B cell (primary cell): ENCODE results near the gene ZNF184. TPM values are rescaled to one million over a fixed set of nuclear protein-coding genes. Genes with fewer than 3 reads are reported as not detected.

ENCODE experiments used
- ATAC-seq: fragments of 200-7000 bp; cut with Tn5 transposase; one replicate; pipeline ENCODE4 v1.10.0; 2021; ENCODE audit warnings: low read depth, mild to moderate bottlenecking, moderate number of reproducible peaks, moderate library complexity
- CTCF ChIA-PET: fragments of 350-600 bp; sonication (Branson Sonifier 250); formaldehyde crosslinking; loops from one replicate; lab custom pipeline; 2021; ENCODE audit warnings: antibody characterized with exemption, inconsistent platforms; lab: Charles Lee
- POLR2A ChIA-PET: fragments of 350-600 bp; sonication (Branson Sonifier 250); formaldehyde crosslinking; loops from one replicate; lab custom pipeline; 2021; ENCODE audit warnings: antibody characterized with exemption; lab: Charles Lee
- DNase-seq: peaks from one replicate; pipeline ENCODE4 v3.0.0; 2013
- H2AFZ ChIP-seq: 2 replicates; pipeline ENCODE4 v1.6.1; 2012; ENCODE audit warnings: mild to moderate bottlenecking, low read depth, low read length; ENCODE audit not compliant: insufficient read depth, poor library complexity, severe bottlenecking
- H3K27ac ChIP-seq, 2 donors: 1 replicate in 1 of 2; 2 replicates in 1 of 2; pipeline ENCODE4 v1.5.1; 2012 to 2013; ENCODE audit warnings: low read length in 2 of 2, mild to moderate bottlenecking in 2 of 2, moderate library complexity in 1 of 2
- H3K27me3 ChIP-seq, 4 experiments: fragments of 200-600 bp in 1 of 4; sonication (generic) in 1 of 4; replicated peaks in 1 of 4; 1 replicate in 2 of 4; 2 replicates in 2 of 4; pipeline versions ENCODE4 v1.6.1 to v1.7.0; 2013 to 2016; ENCODE audit warnings: low read length in 3 of 4, mild to moderate bottlenecking in 2 of 4, mixed read lengths in 1 of 4, moderate library complexity in 1 of 4; ENCODE audit not compliant: insufficient read depth in 4 of 4, control insufficient read depth in 3 of 4; ENCODE audit errors: control extremely low read depth in 1 of 4
- H3K36me3 ChIP-seq, 2 experiments: replicated peaks in 1 of 2; 1 replicate in 1 of 2; 2 replicates in 1 of 2; pipeline versions ENCODE4 v1.6.1 to v1.7.1; 2013; ENCODE audit warnings: low read length in 1 of 2; ENCODE audit not compliant: insufficient read depth in 2 of 2, control insufficient read depth in 1 of 2; ENCODE audit errors: control extremely low read depth in 1 of 2, extremely low read depth in 1 of 2
- H3K4me1 ChIP-seq, 2 donors: fragments of 200-600 bp in 1 of 2; sonication (generic) in 1 of 2; 1 replicate in 1 of 2; 2 replicates in 1 of 2; pipeline versions ENCODE4 v1.5.1 to v1.6.1; 2013 to 2017; ENCODE audit warnings: low read length in 2 of 2; ENCODE audit not compliant: control insufficient read depth in 2 of 2, insufficient read depth in 2 of 2
- H3K4me2 ChIP-seq: replicated peaks from 2 replicates; pipeline ENCODE3; 2012; ENCODE audit warnings: mild to moderate bottlenecking, low read depth, low read length; ENCODE audit not compliant: poor library complexity, severe bottlenecking
- H3K4me3 ChIP-seq, 5 experiments: fragments of 200-600 bp in 1 of 5; sonication (generic) in 1 of 5; 1 replicate in 3 of 5; 2 replicates in 2 of 5; pipeline versions ENCODE4 v1.5.1 to v1.7.0; 2011 to 2016; ENCODE audit warnings: low read length in 4 of 5, mild to moderate bottlenecking in 4 of 5, low read depth in 2 of 5, control low read depth in 1 of 5, moderate library complexity in 1 of 5; ENCODE audit not compliant: insufficient read depth in 1 of 5; ENCODE audit errors: control extremely low read depth in 1 of 5, extremely low read depth in 1 of 5
- H3K79me2 ChIP-seq: fragments of 200-600 bp; sonication (generic); one replicate; pipeline ENCODE4 v1.6.0; 2016; ENCODE audit warnings: low read length; ENCODE audit not compliant: control insufficient read depth, insufficient read depth
- H3K9ac ChIP-seq: fragments of 200-600 bp; sonication (generic); 2 replicates; pipeline ENCODE4 v1.6.1; 2017; ENCODE audit warnings: mild to moderate bottlenecking, low read length, moderate library complexity
- H3K9me3 ChIP-seq, 3 donors: one replicate each; pipeline versions ENCODE4 v1.6.1 to v1.7.1; 2013; ENCODE audit warnings: low read length in 2 of 3; ENCODE audit not compliant: control insufficient read depth in 2 of 3, insufficient read depth in 1 of 3; ENCODE audit errors: control extremely low read depth in 1 of 3
- H4K20me1 ChIP-seq: 2 replicates; pipeline ENCODE4 v1.6.0; 2012; ENCODE audit warnings: mild to moderate bottlenecking, low read length; ENCODE audit not compliant: insufficient read depth, control insufficient read depth, poor library complexity, severe bottlenecking
- H3K27ac Mint-ChIP-seq: one replicate; pipeline ENCODE4 v1.8.0; 2021; ENCODE audit warnings: mixed read lengths
- H3K27me3 Mint-ChIP-seq: one replicate; pipeline ENCODE4 v1.8.0; 2021; ENCODE audit warnings: mixed read lengths
- H3K4me1 Mint-ChIP-seq: one replicate; pipeline ENCODE4 v1.8.0; 2021; ENCODE audit warnings: mixed read lengths
- H3K4me3 Mint-ChIP-seq: one replicate; pipeline ENCODE4 v1.8.0; 2021; ENCODE audit warnings: mixed read lengths
- H3K9me3 Mint-ChIP-seq: one replicate; pipeline ENCODE4 v1.8.0; 2022; ENCODE audit warnings: mixed read lengths; ENCODE audit not compliant: insufficient read depth
- CTCF ChIP-seq: fragments of 200-600 bp; IDR thresholded peaks from one replicate; pipeline ENCODE4 v1.8.0; 2022; ENCODE audit warnings: antibody characterized with exemption, mild to moderate bottlenecking
- EZH2 ChIP-seq: IDR thresholded peaks from 2 replicates; pipeline ENCODE4 v1.6.1; 2012; ENCODE audit warnings: borderline replicate concordance, low read depth, mild to moderate bottlenecking, moderate library complexity, low read length; ENCODE audit not compliant: insufficient read depth, poor library complexity, severe bottlenecking
- WGBS: methylation state at CpG from one replicate; pipeline ENCODE4 v1.1.5; 2013; ENCODE audit warnings: missing lambda C conversion rate; ENCODE audit not compliant: insufficient coverage; 5-methylcytosine and 5-hydroxymethylcytosine counted together
- intact Hi-C: fragments of 100-400 bp; cut with micrococcal nuclease; formaldehyde crosslinking; loops from one replicate; pipeline ENCODE4 v1.10.0; 2022
- polyA plus RNA-seq: library from polyadenylated mRNA; depleted of rRNA; stranded (reverse); fragments of >200 nt; gene quantifications from 2 replicates; pipeline ENCODE4 v1.2.3, GENCODE V29; 2012
- total RNA-seq, 2 donors: library from RNA; stranded (reverse); fragments of 120-200 nt in 1 of 2; gene quantifications; 1 replicate in 1 of 2; 2 replicates in 1 of 2; pipeline versions ENCODE4 v1.2.3 to v1.2.4, GENCODE V29; 2013 to 2022

Gene ZNF184
- total and polyA plus RNA-seq, 2 donors (not counting 1 experiment from before 2014, with no cell fraction given), result 3.7 to 11.8 TPM

GRCh38 chr6:27479319-27480182 lies 6.6 kb upstream of the ZNF184 start:
- Histone ChIP-seq H3K36me3 (no peaks in the 10 kb centered on the region), H3K9ac (peak overlapping the region; percentile 94), H3K9me3 (no peaks in the 10 kb centered on the region), H3K27me3 (no peaks in the 10 kb centered on the region), H3K79me2 (no peaks in the 10 kb centered on the region), H3K4me2 (peak overlapping the region; percentile 83), H2AFZ (peak overlapping the region; percentile 82), H3K4me3 (peak overlapping the region; percentile 88 to 97 (median 95)), H3K4me1 (peaks cover 15 to 17% of the 10 kb centered on the region in 2 donors), H3K27ac (peak overlapping the region; percentile 98), H4K20me1 (no peaks in the 10 kb centered on the region)
- H3K9me3 Mint-ChIP-seq, result no peaks in the 10 kb centered on the region
- TF ChIP-seq CTCF (no peak), EZH2 (no peak)
- no peak overlapping the region for H3K4me3 Mint-ChIP-seq
- 0% methylated on average over 18 of the region's 33 CpGs for WGBS
- no peak overlapping the region for H3K27ac Mint-ChIP-seq
- DNase-seq (peak; percentile 96), ATAC-seq (peak; percentile 77)
- ChIA-PET CTCF (interaction anchor here (0.6 to 2.1 kb wide), 9 partner anchors 27 to 1135 kb away, joined by 3 to 15 read pairs (median 4); a partner anchor contains a TSS), POLR2A (interaction anchor here (0.6 to 1.5 kb wide), 8 partner anchors 39 to 1207 kb away, joined by 3 to 7 read pairs (median 4); partner anchors contain the start of gene ZKSCAN8)
- peaks cover 6% of the 10 kb centered on the region for H3K4me1 Mint-ChIP-seq
- intact Hi-C loops, result loop anchor here (1.0 to 10.0 kb wide), 17 partner anchors 24 to 1463 kb away; partner anchors contain the start of genes ABT1 and ZSCAN12
- H3K27me3 Mint-ChIP-seq, result no peaks in the 10 kb centered on the region
